ENCODE measurements around the gene ZDHHC8. TPM values are rescaled to one million over a fixed set of nuclear protein-coding genes. Genes with fewer than 3 reads are reported as not detected.

The ZDHHC8 gene
- total RNA-seq, 1 donor from 2014 or later, result 35.5 TPM

- no peak overlapping the region for H3K4me3 ChIP-seq
- H3K36me3 ChIP-seq, result peaks cover 71 to 97% of the 10 kb centered on the region in 2 donors
- H3K27me3 ChIP-seq, result no peaks in the 10 kb centered on the region
- peaks cover 0 to 3% of the 10 kb centered on the region in 2 donors for H3K4me1 ChIP-seq
- H3K9me3 ChIP-seq, result no peaks in the 10 kb centered on the region
- intact Hi-C loops (cut with DNase I), result no loop called here
- TF ChIP-seq CTCF (IDR thresholded peaks at IDR 0.05), result no peak
- peak overlapping the region in 1 of 2 donors; percentile 51 for H3K27ac ChIP-seq
- peak; percentile 50 to 80 for DNase-seq (ENCODE audit: low spot score in 2 of 2)
Measured at GRCh38 chr22:20093418-20094196, 38.0 kb upstream of the ZDHHC8 start.

- Histone ChIP-seq H3K4me3 (no peak overlapping the region), H3K4me1 (peaks cover 0 to 3% of the 10 kb centered on the region in 2 donors), H3K36me3 (peaks cover 64 to 97% of the 10 kb centered on the region in 2 donors), H3K27me3 (no peaks in the 10 kb centered on the region), H3K27ac (no peak overlapping the region), H3K9me3 (no peaks in the 10 kb centered on the region)
- intact Hi-C loops (cut with DNase I), result no loop called here
- DNase-seq (ENCODE audit: low spot score in 2 of 2), result no peak
- no peak for TF ChIP-seq CTCF (IDR thresholded peaks at IDR 0.05)
Measured at GRCh38 chr22:20094197-20094807, 37.3 kb upstream of the ZDHHC8 start.

GRCh38 chr22:20095521-20095920 lies 36.1 kb upstream of the ZDHHC8 start:
- no peak overlapping the region for H3K27ac ChIP-seq
- no peaks in the 10 kb centered on the region for H3K27me3 ChIP-seq
- no peak for DNase-seq (ENCODE audit: low spot score in 2 of 2)
- TF ChIP-seq CTCF (IDR thresholded peaks at IDR 0.05), result no peak
- H3K4me3 ChIP-seq, result no peak overlapping the region
- H3K36me3 ChIP-seq, result peaks cover 63 to 97% of the 10 kb centered on the region in 2 donors
- H3K9me3 ChIP-seq, result no peaks in the 10 kb centered on the region
- intact Hi-C loops (cut with DNase I), result no loop called here
- peaks cover 0 to 3% of the 10 kb centered on the region in 2 donors for H3K4me1 ChIP-seq

GRCh38 chr22:20096574-20097420 lies 34.8 kb upstream of the ZDHHC8 start:
- Histone ChIP-seq H3K27ac (no peak overlapping the region), H3K27me3 (no peaks in the 10 kb centered on the region), H3K4me3 (no peak overlapping the region), H3K9me3 (no peaks in the 10 kb centered on the region), H3K36me3 (peaks cover 57 to 94% of the 10 kb centered on the region in 2 donors), H3K4me1 (peaks cover 0 to 3% of the 10 kb centered on the region in 2 donors)
- DNase-seq (ENCODE audit: low spot score in 2 of 2), result no peak
- no peak for TF ChIP-seq CTCF (IDR thresholded peaks at IDR 0.05)
- intact Hi-C loops (cut with DNase I), result no loop called here

- H3K9me3 ChIP-seq, result no peaks in the 10 kb centered on the region
- no peak for TF ChIP-seq CTCF (IDR thresholded peaks at IDR 0.05)
- no peak overlapping the region for H3K27ac ChIP-seq
- DNase-seq (ENCODE audit: low spot score in 2 of 2), result no peak
- no peaks in the 10 kb centered on the region for H3K27me3 ChIP-seq
- H3K4me3 ChIP-seq, result no peak overlapping the region
- H3K36me3 ChIP-seq, result peaks cover 46 to 76% of the 10 kb centered on the region in 2 donors
- no peaks in the 10 kb centered on the region for H3K4me1 ChIP-seq
- intact Hi-C loops (cut with DNase I), result no loop called here
Measured at GRCh38 chr22:20099099-20099711, 32.4 kb upstream of the ZDHHC8 start.
